IMR-90 (cell line): ENCODE results near the gene DHRS12. TPM values are rescaled to one million over a fixed set of nuclear protein-coding genes. Genes with fewer than 3 reads are reported as not detected.

Experiments
- ATAC-seq: fragments of 200-7000 bp; cut with Tn5 transposase; 2 replicates; pipeline ENCODE4 v1.9.1; 2020; ENCODE audit warnings: low read depth, mild to moderate bottlenecking, moderate library complexity
- BruUV-seq: library from RNA; stranded (reverse); fragments of 400-500 nt; replicated peaks from 2 replicates; lab custom pipeline; 2021; lab: Mats Ljungman, UMichigan
- CTCF ChIA-PET: fragments of 300-600 bp; formaldehyde crosslinking; extraction: SDS; loops from one replicate; lab custom pipeline; 2021; ENCODE audit warnings: antibody characterized with exemption; lab: Yijun Ruan, JAX
- POLR2A ChIA-PET: fragments of 300-600 bp; sonication (Branson Sonifier 250); formaldehyde crosslinking; loops from one replicate; lab custom pipeline; 2022; ENCODE audit warnings: antibody characterized with exemption; ENCODE audit not compliant: unreplicated experiment; lab: Charles Lee
- DNase-seq: peaks from one replicate; pipeline ENCODE4 v3.0.0; 2013
- H2AFZ ChIP-seq: replicated peaks from 2 replicates; pipeline ENCODE3; 2013; ENCODE audit warnings: low read length, mild to moderate bottlenecking; ENCODE audit not compliant: poor library complexity
- H2AK5ac ChIP-seq: 2 replicates; pipeline ENCODE4 v1.6.1; 2013; ENCODE audit warnings: low read depth, low read length, inconsistent platforms
- H2AK9ac ChIP-seq: replicated peaks from 2 replicates; pipeline ENCODE3; 2013; ENCODE audit warnings: mild to moderate bottlenecking, low read depth, low read length, moderate library complexity; ENCODE audit not compliant: poor library complexity
- H2BK120ac ChIP-seq: 2 replicates; pipeline ENCODE4 v1.6.1; 2013; ENCODE audit warnings: low read depth, low read length, inconsistent platforms
- H2BK15ac ChIP-seq: 3 replicates; pipeline ENCODE4 v1.6.1; 2013; ENCODE audit warnings: low read depth, low read length, inconsistent platforms
- H2BK20ac ChIP-seq: 2 replicates; pipeline ENCODE4 v1.6.1; 2013; ENCODE audit warnings: low read depth, mild to moderate bottlenecking, inconsistent platforms, low read length, moderate library complexity
- H2BK5ac ChIP-seq: 2 replicates; pipeline ENCODE4 v1.6.1; 2013; ENCODE audit warnings: mild to moderate bottlenecking, low read depth, low read length, inconsistent platforms; ENCODE audit not compliant: poor library complexity, severe bottlenecking
- H3K14ac ChIP-seq: replicated peaks from 2 replicates; pipeline ENCODE4 v1.6.1; 2013; ENCODE audit warnings: low read depth, low read length, inconsistent platforms
- H3K18ac ChIP-seq: 2 replicates; pipeline ENCODE4 v1.6.1; 2013; ENCODE audit warnings: low read depth, low read length, control low read depth
- H3K23ac ChIP-seq: 2 replicates; pipeline ENCODE4 v1.6.1; 2013; ENCODE audit warnings: low read depth, low read length, inconsistent platforms
- H3K27ac ChIP-seq: 2 replicates; pipeline ENCODE4 v1.5.1; 2013; ENCODE audit warnings: mild to moderate bottlenecking, control low read depth, low read length; ENCODE audit not compliant: insufficient read depth
- H3K27me3 ChIP-seq: 2 replicates; pipeline ENCODE4 v1.6.1; 2013; ENCODE audit warnings: low read length; ENCODE audit not compliant: control insufficient read depth, insufficient read depth
- H3K36me3 ChIP-seq: 2 replicates; pipeline ENCODE4 v1.6.1; 2013; ENCODE audit warnings: low read length, mixed read lengths; ENCODE audit not compliant: control insufficient read depth, insufficient read depth
- H3K4ac ChIP-seq: 2 replicates; pipeline ENCODE4 v1.6.1; 2013; ENCODE audit warnings: low read depth, low read length, inconsistent platforms
- H3K4me1 ChIP-seq: 2 replicates; pipeline ENCODE4 v1.6.1; 2013; ENCODE audit warnings: low read length, mixed read lengths; ENCODE audit not compliant: control insufficient read depth, insufficient read depth
- H3K4me2 ChIP-seq: 2 replicates; pipeline ENCODE4 v1.6.1; 2013; ENCODE audit warnings: low read depth, mild to moderate bottlenecking, control low read depth, low read length, moderate library complexity
- H3K4me3 ChIP-seq: 2 replicates; pipeline ENCODE4 v1.5.1; 2013; ENCODE audit warnings: low read depth, mild to moderate bottlenecking, control low read depth, low read length, moderate library complexity; ENCODE audit not compliant: insufficient read depth
- H3K56ac ChIP-seq: 2 replicates; pipeline ENCODE4 v1.6.1; 2013; ENCODE audit warnings: low read length, inconsistent platforms; ENCODE audit not compliant: insufficient read depth; ENCODE audit errors: extremely low read depth
- H3K79me1 ChIP-seq, 2 experiments: 2 replicates each; pipeline ENCODE4 v1.6.1; 2013; ENCODE audit warnings: low read length in 2 of 2, inconsistent platforms in 1 of 2, low read depth in 1 of 2
- H3K9ac ChIP-seq: 2 replicates; pipeline ENCODE4 v1.6.1; 2013; ENCODE audit warnings: low read depth, low read length, control low read depth
- H3K9me1 ChIP-seq: 2 replicates; pipeline ENCODE4 v1.6.1; 2013; ENCODE audit warnings: low read length, inconsistent platforms; ENCODE audit not compliant: insufficient read depth
- H3K9me3 ChIP-seq: 2 replicates; pipeline ENCODE4 v1.6.1; 2013; ENCODE audit warnings: low read length; ENCODE audit not compliant: control insufficient read depth, insufficient read depth
- H4K20me1 ChIP-seq: 2 replicates; pipeline ENCODE4 v1.6.1; 2013; ENCODE audit warnings: low read length, inconsistent platforms; ENCODE audit not compliant: insufficient read depth
- H4K5ac ChIP-seq: 2 replicates; pipeline ENCODE4 v1.6.1; 2013; ENCODE audit warnings: mild to moderate bottlenecking, low read depth, low read length, control low read depth
- H4K8ac ChIP-seq, 2 experiments: 2 replicates each; pipeline ENCODE4 v1.6.1; 2013; ENCODE audit warnings: low read depth in 2 of 2, low read length in 2 of 2, control low read depth in 1 of 2, inconsistent platforms in 1 of 2
- H4K91ac ChIP-seq: 2 replicates; pipeline ENCODE4 v1.6.1; 2013; ENCODE audit warnings: low read depth, low read length, inconsistent platforms; ENCODE audit not compliant: insufficient read depth
- FOS ChIP-seq: fragments of 150-350 bp; IDR thresholded peaks from 2 replicates; pipeline ENCODE4 v1.6.1; 2016; ENCODE audit warnings: low read depth, low read length
- NFE2L2 ChIP-seq: fragments of 150-350 bp; IDR thresholded peaks from 2 replicates; pipeline ENCODE4 v1.6.1; 2016; ENCODE audit warnings: low read depth, mild to moderate bottlenecking, low read length
- RFX5 ChIP-seq: IDR thresholded peaks from 2 replicates; pipeline ENCODE4 v1.8.0; 2012; ENCODE audit warnings: low read depth, mild to moderate bottlenecking, low read length, moderate library complexity
- WGBS, 2 experiments: methylation state at CpG; one replicate each; pipeline versions ENCODE4 v1.1.5 to v1.1.7; 2013; ENCODE audit warnings: missing lambda C conversion rate in 2 of 2; ENCODE audit not compliant: insufficient read length in 1 of 2; ENCODE audit errors: extremely low coverage in 2 of 2; 5-methylcytosine and 5-hydroxymethylcytosine counted together
- dilution Hi-C: fragments of 300-500 bp; cut with HindIII; formaldehyde crosslinking; loops from one replicate; pipeline ENCODE4 v1.14.3; 2018; ENCODE audit warnings: low sequenced_read_pairs; ENCODE audit not compliant: unreplicated experiment
- in situ Hi-C: fragments of 300-500 bp; cut with MboI; formaldehyde crosslinking; loops from 3 replicates; pipeline ENCODE4 v1.14.3; 2019; ENCODE audit warnings: low sequenced_read_pairs, inconsistent platforms, mixed read lengths
- intact Hi-C: fragments of 100-400 bp; cut with micrococcal nuclease; formaldehyde crosslinking; loops from 2 replicates; pipeline ENCODE4 v1.10.0; 2022
- polyA plus RNA-seq, 3 experiments: library from polyadenylated mRNA; depleted of rRNA; stranded (reverse); fragments of >200 nt; gene quantifications; 2 replicates each; pipeline ENCODE4 v1.2.3, GENCODE V29; 2012; ENCODE audit warnings: low replicate concordance in 1 of 3
- total RNA-seq: library from RNA; depleted of rRNA; stranded (reverse); fragments of >200 nt; gene quantifications from 2 replicates; pipeline ENCODE4 v1.2.3, GENCODE V29; 2012
- TF ChIP-seq, protein P1 (sequence below): fragments of 150-350 bp; IDR thresholded peaks from 2 replicates; pipeline ENCODE4 v1.6.1; 2017; ENCODE audit warnings: mild to moderate bottlenecking, antibody characterized with exemption, low read length, low read depth

Gene DHRS12
- total and polyA plus RNA-seq, 2 of the 4 experiments (the other 2 are of a cell fraction), result 1.3 to 1.6 TPM

DNA sequence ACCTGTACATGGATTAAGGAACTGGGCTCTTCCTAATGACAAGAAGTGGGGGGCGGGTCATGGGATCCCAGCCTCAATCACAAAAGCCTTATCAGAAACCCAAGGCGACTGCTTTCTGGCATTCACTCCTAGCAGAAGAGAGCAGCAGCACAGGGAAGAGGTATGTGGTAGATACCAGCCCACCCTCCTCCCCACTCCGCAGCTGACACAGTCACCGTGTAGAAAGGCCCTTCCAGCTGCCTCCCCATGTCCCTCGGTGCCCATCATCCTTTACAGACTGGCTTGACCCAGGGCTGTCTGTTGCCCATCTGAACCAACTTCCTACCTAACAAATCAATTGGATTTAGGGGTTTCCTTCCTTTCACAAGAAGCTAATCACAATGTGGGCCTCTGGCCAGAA is 3.1 kb upstream of the DHRS12 start:
- CTCF ChIA-PET, result no interaction called here
- H3K14ac ChIP-seq, result no peak overlapping the region
- no peak overlapping the region for H2AK9ac ChIP-seq
- H2BK15ac ChIP-seq, result no peak overlapping the region
- in situ Hi-C loops, result no loop called here
- H2BK120ac ChIP-seq, result no peak overlapping the region
- H3K4me2 ChIP-seq, result no peak overlapping the region
- H3K4me3 ChIP-seq, result no peak overlapping the region
- H3K9me1 ChIP-seq, result peaks cover 4% of the 10 kb centered on the region; the same call in 1 of the 2 replicates
- peaks cover 0 to 9% of the 10 kb centered on the region in 2 experiments; a peak in 1 of 4 replicates for H3K79me1 ChIP-seq
- DNase-seq (no peak), ATAC-seq (no peak)
- no peak overlapping the region for H4K8ac ChIP-seq
- no peak overlapping the region for H3K9ac ChIP-seq
- H4K5ac ChIP-seq, result no peak overlapping the region
- H3K4me1 ChIP-seq, result peaks cover 4% of the 10 kb centered on the region
- H3K27me3 ChIP-seq, result no peaks in the 10 kb centered on the region; the same call in 1 of the 2 replicates
- intact Hi-C loops, result loop anchor here (10.0 kb wide), 1 partner anchor 582 kb away; the partner anchor contains the start of gene FAM124A
- H4K91ac ChIP-seq, result no peak overlapping the region
- no peak overlapping the region for H3K23ac ChIP-seq
- 20% methylated on average over 3 of the region's 5 CpGs; no CpG with 5 or more reads in 1 of the 2 experiments for whole genome bisulfite sequencing, 2 experiments
- no peak overlapping the region for H2AFZ ChIP-seq
- H3K18ac ChIP-seq, result no peak overlapping the region
- H3K36me3 ChIP-seq, result no peaks in the 10 kb centered on the region
- no peak overlapping the region for H3K27ac ChIP-seq
- H3K4ac ChIP-seq, result no peak overlapping the region
- no peaks in the 10 kb centered on the region for H3K9me3 ChIP-seq
- H2AK5ac ChIP-seq, result no peak overlapping the region
- no peak overlapping the region for H2BK20ac ChIP-seq
- BruUV-seq, result no TSS peak
- dilution Hi-C loops, result no loop called here
- TF ChIP-seq RFX5 (no peak), NFE2L2 (no peak), FOS (no peak)
- TF ChIP-seq, protein P1, sequence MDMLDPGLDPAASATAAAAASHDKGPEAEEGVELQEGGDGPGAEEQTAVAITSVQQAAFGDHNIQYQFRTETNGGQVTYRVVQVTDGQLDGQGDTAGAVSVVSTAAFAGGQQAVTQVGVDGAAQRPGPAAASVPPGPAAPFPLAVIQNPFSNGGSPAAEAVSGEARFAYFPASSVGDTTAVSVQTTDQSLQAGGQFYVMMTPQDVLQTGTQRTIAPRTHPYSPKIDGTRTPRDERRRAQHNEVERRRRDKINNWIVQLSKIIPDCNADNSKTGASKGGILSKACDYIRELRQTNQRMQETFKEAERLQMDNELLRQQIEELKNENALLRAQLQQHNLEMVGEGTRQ, result no peak
- H3K56ac ChIP-seq, result no peak overlapping the region
- no peaks in the 10 kb centered on the region for H4K20me1 ChIP-seq
- POLR2A ChIA-PET, result no interaction called here
- no peak overlapping the region for H2BK5ac ChIP-seq
